Measurements from ENCODE around the gene KRT9. TPM values are rescaled to one million over a fixed set of nuclear protein-coding genes. Genes with fewer than 3 reads are reported as not detected.
"Not testable (repeated sequence)": the region's sequence is repeated elsewhere in the genome, so short reads cannot be mapped to it uniquely, and the experiment has no call there.

Gene KRT9
- total and polyA plus RNA-seq, 7 donors = not detected

GRCh38 chr17:41586863-41587495 lies 15.1 kb upstream of the KRT9 start, which contains the start of gene KRT14:
Gene KRT14 (minus strand): TSS chr17:41586895. CDS start chr17:41586834, 61 bp downstream.
- H3K4me1 ChIP-seq = no peaks in the 10 kb centered on the region
- intact Hi-C loops (cut with DNase I) = no loop called here
- H3K27me3 ChIP-seq = no peaks in the 10 kb centered on the region
- no peak within 1 kb of the TSS for H3K27ac ChIP-seq
- TF ChIP-seq EP300 (IDR thresholded peaks at IDR 0.05) (no peak), CTCF (IDR thresholded peaks at IDR 0.05) (no peak), POLR2A (IDR thresholded peaks at IDR 0.05) (no peak), POLR2AphosphoS5 (IDR thresholded peaks at IDR 0.05) (no peak)
- WGBS, 2 donors = 86 to 92% methylated on average over 15 of the region's 15 CpGs
- no peaks in the 10 kb centered on the region for H3K36me3 ChIP-seq
- no peak within 1 kb of the TSS for H3K4me3 ChIP-seq
- DNase-seq = no peak
- no peaks in the 10 kb centered on the region for H3K9me3 ChIP-seq

DNA sequence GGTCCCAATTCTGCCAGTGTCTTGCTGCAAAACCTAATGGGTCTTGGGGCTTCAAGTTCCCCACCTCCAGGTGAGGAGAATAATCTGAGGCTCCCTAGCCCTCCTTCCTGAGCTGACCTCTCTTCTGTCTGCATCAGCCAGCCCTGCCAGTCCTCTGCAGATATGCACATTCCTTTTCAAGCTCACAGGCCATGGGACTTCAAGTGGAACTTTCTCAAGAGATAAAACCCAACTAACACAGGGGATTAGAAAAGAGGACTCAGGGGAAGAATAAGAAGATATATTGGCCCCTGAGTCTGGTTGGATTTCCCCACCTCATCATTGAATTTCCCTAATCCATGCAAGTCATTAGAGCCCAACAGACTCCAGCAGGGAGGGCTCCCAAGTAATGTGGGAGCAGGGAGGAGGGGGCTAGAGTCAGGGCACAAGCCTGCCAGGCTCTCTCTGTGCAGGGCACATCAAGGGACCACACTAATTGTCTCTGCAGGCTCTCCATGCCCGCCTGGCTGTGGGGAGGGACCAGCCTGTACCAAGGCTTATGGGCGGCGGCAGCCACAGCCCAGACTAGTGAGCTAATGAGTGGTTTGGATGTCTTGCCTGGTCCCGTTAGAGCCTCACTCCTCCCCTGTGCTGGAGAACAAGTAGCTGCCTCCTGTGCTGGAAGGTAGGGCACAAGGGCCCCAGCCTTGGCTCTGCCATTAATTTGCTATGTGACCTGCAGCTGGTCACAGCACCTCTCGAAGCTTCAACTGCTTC lies 13.6 kb upstream of the KRT9 start:
- no peak for DNase-seq
- Histone ChIP-seq H3K27ac (no peak overlapping the region), H3K4me1 (no peaks in the 10 kb centered on the region), H3K27me3 (no peaks in the 10 kb centered on the region), H3K4me3 (no peak overlapping the region), H3K9me3 (no peaks in the 10 kb centered on the region), H3K36me3 (no peaks in the 10 kb centered on the region)
- 67 to 80% methylated on average over 5 of the region's 5 CpGs for WGBS, 2 donors
- intact Hi-C loops (cut with DNase I) = no loop called here
- no peak for TF ChIP-seq CTCF (IDR thresholded peaks at IDR 0.05)
- TF ChIP-seq POLR2AphosphoS5 (IDR thresholded peaks at IDR 0.05) = no peak
- no peak for TF ChIP-seq POLR2A (IDR thresholded peaks at IDR 0.05)
- no peak for TF ChIP-seq EP300 (IDR thresholded peaks at IDR 0.05)

- WGBS, 2 donors = 80 to 85% methylated on average over 8 of the region's 8 CpGs
- H3K4me3 ChIP-seq; DNase-seq; intact Hi-C loops (cut with DNase I); H3K4me1 ChIP-seq; H3K27ac ChIP-seq; H3K36me3 ChIP-seq; H3K9me3 ChIP-seq; H3K27me3 ChIP-seq: not testable (repeated sequence)
Observed at GRCh38 chr17:41584331-41584927, 12.6 kb upstream of the KRT9 start.

DNA sequence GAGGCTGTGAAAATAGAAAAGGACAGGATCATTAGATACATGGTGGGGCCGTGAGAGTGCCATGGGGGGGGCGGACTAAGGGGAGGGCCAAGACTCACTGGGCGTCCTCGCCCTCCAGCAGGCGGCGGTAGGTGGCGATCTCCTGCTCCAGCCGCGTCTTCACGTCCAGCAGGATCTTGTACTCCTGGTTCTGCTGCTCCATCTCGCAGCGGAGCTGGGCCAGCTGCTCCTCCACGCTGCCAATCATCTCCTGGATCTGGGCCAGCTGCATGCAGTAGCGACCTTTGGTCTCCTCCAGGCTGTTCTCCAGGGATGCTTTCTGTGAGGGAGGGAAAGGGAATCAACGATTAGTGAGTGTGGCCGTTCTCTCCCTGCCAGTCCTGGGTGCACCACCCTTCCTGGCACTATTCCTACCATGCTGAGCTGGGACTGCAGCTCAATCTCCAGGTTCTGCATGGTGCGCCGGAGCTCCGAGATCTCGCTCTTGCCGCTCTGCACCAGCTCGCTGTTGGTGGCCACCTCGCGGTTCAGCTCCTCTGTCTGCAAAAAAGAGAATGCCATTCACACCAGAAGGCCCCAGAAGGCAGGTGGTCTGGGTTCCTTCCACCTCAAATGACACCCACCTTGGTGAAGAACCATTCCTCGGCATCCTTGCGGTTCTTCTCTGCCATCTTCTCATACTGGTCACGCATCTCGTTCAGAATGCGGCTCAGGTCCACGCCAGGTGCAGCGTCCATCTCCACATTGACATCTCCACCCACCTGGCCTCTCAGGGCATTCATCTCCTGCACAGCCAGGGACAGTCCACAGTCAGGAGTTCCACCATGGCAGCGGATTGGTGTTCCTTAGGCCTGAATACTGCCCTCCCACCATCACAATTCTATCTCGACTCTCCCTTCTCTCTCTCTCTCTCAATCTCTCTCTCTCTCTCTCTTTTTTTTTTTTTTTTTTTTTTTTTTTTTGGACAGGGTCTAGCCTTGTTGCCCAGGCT lies 11.6 kb upstream of the KRT9 start:
- Histone ChIP-seq H3K27me3 (no peaks in the 10 kb centered on the region), H3K4me3 (no peak overlapping the region), H3K27ac (no peak overlapping the region), H3K9me3 (no peaks in the 10 kb centered on the region), H3K36me3 (no peaks in the 10 kb centered on the region), H3K4me1 (no peaks in the 10 kb centered on the region)
- no peak for TF ChIP-seq CTCF (IDR thresholded peaks at IDR 0.05)
- no peak for TF ChIP-seq POLR2AphosphoS5 (IDR thresholded peaks at IDR 0.05)
- TF ChIP-seq POLR2A (IDR thresholded peaks at IDR 0.05) = no peak
- TF ChIP-seq EP300 (IDR thresholded peaks at IDR 0.05) = no peak
- 42 to 77% methylated on average over 33 of the region's 33 CpGs for WGBS, 2 donors
- DNase-seq = no peak
- intact Hi-C loops (cut with DNase I) = no loop called here

GRCh38 chr17:41582061-41582968 lies 10.5 kb upstream of the KRT9 start:
- H3K27me3 ChIP-seq; H3K9me3 ChIP-seq; H3K4me3 ChIP-seq; intact Hi-C loops (cut with DNase I); H3K36me3 ChIP-seq; H3K4me1 ChIP-seq; DNase-seq; H3K27ac ChIP-seq: not testable (repeated sequence)
- WGBS, 2 donors = 89% methylated on average over 13 of the region's 13 CpGs
